CD4-positive, alpha-beta T cell treated with Interleukin-2 at 100 ng/mL for 4 hours (primary cell): Measurements from ENCODE around the gene MAB21L3.
A peak's percentile ranks its signal among the peaks of the same experiment; 100 is the strongest.
"Not testable (repeated sequence)": the region's sequence is repeated elsewhere in the genome, so short reads cannot be mapped to it uniquely, and the experiment has no call there.

Experiments
- DNase-seq: peaks from one replicate; pipeline ENCODE4 v3.0.0-alpha.2; 2020; ENCODE audit warnings: low spot score

Gene MAB21L3

GRCh38 chr1:116138277-116138792 lies 27.1 kb downstream of the MAB21L3 start:
- no peak for DNase-seq

GRCh38 chr1:116139592-116140134 lies 28.5 kb downstream of the MAB21L3 start:
- no peak for DNase-seq

- no peak for DNase-seq
Observed at GRCh38 chr1:116144151-116144550, 33.0 kb downstream of the MAB21L3 start.

- not testable (repeated sequence) for DNase-seq
Observed at GRCh38 chr1:116146447-116147113, 35.4 kb downstream of the MAB21L3 start.

- no peak for DNase-seq
Observed at GRCh38 chr1:116147114-116147510, 35.9 kb downstream of the MAB21L3 start.

GRCh38 chr1:116147972-116148371 lies 36.8 kb downstream of the MAB21L3 start:
- DNase-seq: no peak

GRCh38 chr1:116148967-116149366 lies 37.8 kb downstream of the MAB21L3 start:
- no peak for DNase-seq

GRCh38 chr1:116150368-116150767 lies 39.2 kb downstream of the MAB21L3 start:
- no peak for DNase-seq

GRCh38 chr1:116151739-116152576 lies 40.8 kb downstream of the MAB21L3 start:
- DNase-seq: peak; percentile 82

GRCh38 chr1:116152577-116152943 lies 41.4 kb downstream of the MAB21L3 start:
- no peak for DNase-seq

- no peak for DNase-seq
Observed at GRCh38 chr1:116152950-116153691, 41.9 kb downstream of the MAB21L3 start.

- no peak for DNase-seq
Observed at GRCh38 chr1:116153692-116154031, 42.5 kb downstream of the MAB21L3 start.

- no peak for DNase-seq
Observed at GRCh38 chr1:116154536-116154935, 43.3 kb downstream of the MAB21L3 start.

GRCh38 chr1:116157096-116157495 lies 45.9 kb downstream of the MAB21L3 start:
- DNase-seq: no peak

- DNase-seq: no peak
Observed at GRCh38 chr1:116159177-116159576, 48.0 kb downstream of the MAB21L3 start.

- no peak for DNase-seq
Observed at GRCh38 chr1:116159611-116160010, 48.4 kb downstream of the MAB21L3 start.

GRCh38 chr1:116161390-116161789 lies 50.2 kb downstream of the MAB21L3 start:
- DNase-seq: no peak

GRCh38 chr1:116161877-116162390 lies 50.7 kb downstream of the MAB21L3 start:
- DNase-seq: no peak

- DNase-seq: no peak
Observed at GRCh38 chr1:116163533-116163932, 52.3 kb downstream of the MAB21L3 start.

- DNase-seq: no peak
Observed at GRCh38 chr1:116164150-116164549, 53.0 kb downstream of the MAB21L3 start.

GRCh38 chr1:116164604-116165368 lies 53.6 kb downstream of the MAB21L3 start:
- DNase-seq: no peak
